WTC11 (cell line): ENCODE data around the gene NLGN1. TPM values are rescaled to one million over a fixed set of nuclear protein-coding genes. Genes with fewer than 3 reads are reported as not detected.

Experiments
- ATAC-seq: fragments of 200-7000 bp; cut with Tn5 transposase; 2 replicates; pipeline ENCODE4 v1.10.0; 2021; ENCODE audit warnings: mild to moderate bottlenecking, moderate library complexity
- CTCF ChIA-PET: fragments of 300-600 bp; sonication (Branson Sonifier 250); formaldehyde crosslinking; loops from one replicate; lab custom pipeline; 2021; ENCODE audit warnings: antibody characterized with exemption; lab: Charles Lee
- POLR2A ChIA-PET: fragments of 350-600 bp; sonication (Branson Sonifier 250); formaldehyde crosslinking; loops from one replicate; lab custom pipeline; 2021; ENCODE audit warnings: antibody characterized with exemption; lab: Charles Lee
- DNase-seq: peaks from one replicate; pipeline ENCODE4 v3.0.0; 2021; ENCODE audit warnings: low spot score
- H3K27ac Mint-ChIP-seq: 2 replicates; pipeline ENCODE4 v1.8.0; 2021; ENCODE audit warnings: mixed read lengths
- H3K27me3 Mint-ChIP-seq: 2 replicates; pipeline ENCODE4 v1.8.0; 2021; ENCODE audit warnings: low read depth, mild to moderate bottlenecking, moderate library complexity, mixed read lengths
- H3K36me3 Mint-ChIP-seq: 2 replicates; pipeline ENCODE4 v1.8.0; 2021; ENCODE audit warnings: mixed read lengths
- H3K4me1 Mint-ChIP-seq: 2 replicates; pipeline ENCODE4 v1.8.0; 2022; ENCODE audit warnings: mixed read lengths
- H3K4me3 Mint-ChIP-seq: 2 replicates; pipeline ENCODE4 v1.8.0; 2021; ENCODE audit warnings: mild to moderate bottlenecking, moderate library complexity, mixed read lengths
- H3K9me3 Mint-ChIP-seq: 2 replicates; pipeline ENCODE4 v1.8.0; 2021; ENCODE audit warnings: mixed read lengths
- AFF4 ChIP-seq: sonication (generic); formaldehyde crosslinking; IDR thresholded peaks from 2 replicates; pipeline ENCODE4 v1.8.1; 2023; ENCODE audit warnings: mild to moderate bottlenecking, missing genetic modification reagents, borderline replicate concordance
- AR ChIP-seq: fragments of 250-450 bp; sonication (Bioruptor Pico); IDR thresholded peaks from 2 replicates; pipeline ENCODE4 v1.9.0; 2021; ENCODE audit warnings: mild to moderate bottlenecking
- FOXP4 ChIP-seq: sonication (generic); formaldehyde crosslinking; IDR thresholded peaks from 2 replicates; pipeline ENCODE4 v1.8.0; 2022; ENCODE audit warnings: mild to moderate bottlenecking, missing genetic modification reagents
- GRHL2 ChIP-seq: fragments of 250-450 bp; sonication (Bioruptor Pico); IDR thresholded peaks from 2 replicates; pipeline ENCODE4 v1.8.0; 2022; ENCODE audit warnings: mild to moderate bottlenecking, moderate library complexity; ENCODE audit not compliant: insufficient replicate concordance, severe bottlenecking
- KAT7 ChIP-seq: sonication (generic); formaldehyde crosslinking; IDR thresholded peaks from 2 replicates; pipeline ENCODE4 v1.8.1; 2023; ENCODE audit warnings: missing genetic modification reagents, mild to moderate bottlenecking, borderline replicate concordance
- NR1H2 ChIP-seq: sonication (generic); formaldehyde crosslinking; IDR thresholded peaks from 2 replicates; pipeline ENCODE4 v1.9.0; 2021; ENCODE audit warnings: mild to moderate bottlenecking, moderate library complexity, missing genetic modification reagents
- OVOL2 ChIP-seq: fragments of 250-450 bp; sonication (Bioruptor Pico); IDR thresholded peaks from 2 replicates; pipeline ENCODE4 v1.9.0; 2021; ENCODE audit warnings: mild to moderate bottlenecking, borderline replicate concordance
- STAT6 ChIP-seq: sonication (generic); formaldehyde crosslinking; conservative IDR thresholded peaks from 2 replicates; pipeline ENCODE4 v1.8.1; 2023; ENCODE audit warnings: mild to moderate bottlenecking, low read depth, missing genetic modification reagents, moderate library complexity
- TP53 ChIP-seq: sonication (generic); formaldehyde crosslinking; IDR thresholded peaks from 2 replicates; pipeline ENCODE4 v1.8.1; 2023; ENCODE audit warnings: mild to moderate bottlenecking, missing genetic modification reagents
- ZBTB43 ChIP-seq: sonication (generic); formaldehyde crosslinking; IDR thresholded peaks from 2 replicates; pipeline ENCODE4 v1.8.1; 2023; ENCODE audit warnings: mild to moderate bottlenecking, missing genetic modification reagents
- ZNF138 ChIP-seq: sonication (generic); formaldehyde crosslinking; conservative IDR thresholded peaks from 2 replicates; pipeline ENCODE4 v1.8.1; 2022; ENCODE audit warnings: mild to moderate bottlenecking, moderate library complexity, missing genetic modification reagents
- ZNF425 ChIP-seq: fragments of 250-450 bp; sonication (Bioruptor Pico); conservative IDR thresholded peaks from 2 replicates; pipeline ENCODE4 v1.9.0; 2021; ENCODE audit warnings: mild to moderate bottlenecking
- ZNF532 ChIP-seq: fragments of 250-450 bp; sonication (Bioruptor Pico); IDR thresholded peaks from 2 replicates; pipeline ENCODE4 v1.9.0; 2021; ENCODE audit warnings: mild to moderate bottlenecking, borderline replicate concordance
- total RNA-seq: library from RNA; stranded (reverse); gene quantifications from 3 replicates; pipeline ENCODE4 v1.2.3, GENCODE V29; 2021

The NLGN1 gene
- total RNA-seq, 1 experiment from 2014 or later: 12.4 TPM

GRCh38 chr3:174061162-174061561, 663.6 kb downstream of the NLGN1 start:
- CTCF ChIA-PET: no interaction called here
- Mint-ChIP-seq H3K36me3 (peaks cover 8% of the 10 kb centered on the region), H3K27me3 (no peaks in the 10 kb centered on the region), H3K4me1 (0 out of 2 replicates have a peak, but pooled peaks cover 4% of the 10 kb centered on the region), H3K9me3 (peaks cover 19% of the 10 kb centered on the region), H3K27ac (no peak overlapping the region), H3K4me3 (no peak overlapping the region)
- POLR2A ChIA-PET: no interaction called here
- ATAC-seq (no peak), DNase-seq (no peak)
- TF ChIP-seq ZNF425 (CRISPR knock-in tag): no peak

- no peaks in the 10 kb centered on the region for H3K27me3 Mint-ChIP-seq
- 0 out of 2 replicates have a peak, but pooled peaks cover 4% of the 10 kb centered on the region for H3K4me1 Mint-ChIP-seq
- ChIA-PET POLR2A (no interaction called here), CTCF (no interaction called here)
- H3K27ac Mint-ChIP-seq: no peak overlapping the region
- ATAC-seq (no peak), DNase-seq (no peak)
- H3K9me3 Mint-ChIP-seq: peaks cover 19% of the 10 kb centered on the region
- peaks cover 8% of the 10 kb centered on the region for H3K36me3 Mint-ChIP-seq
- no peak overlapping the region for H3K4me3 Mint-ChIP-seq
- TF ChIP-seq FOXP4 (CRISPR knock-in tag) (no peak), ZNF138 (CRISPR knock-in tag) (no peak), GRHL2 (no peak), ZBTB43 (CRISPR knock-in tag) (no peak), TP53 (CRISPR knock-in tag) (no peak), AFF4 (CRISPR knock-in tag) (no peak), NR1H2 (no peak), ZNF532 (CRISPR knock-in tag) (no peak), AR (CRISPR knock-in tag) (no peak), STAT6 (CRISPR knock-in tag) (no peak), KAT7 (CRISPR knock-in tag) (no peak), OVOL2 (CRISPR knock-in tag) (no peak)
Observed at GRCh38 chr3:174061731-174062130, 664.2 kb downstream of the NLGN1 start.
